ENCODE results near the gene ANO7. TPM values are rescaled to one million over a fixed set of nuclear protein-coding genes. Genes with fewer than 3 reads are reported as not detected.
A peak's percentile ranks its signal among the peaks of the same experiment; 100 is the strongest.

The ANO7 gene
- total and polyA plus RNA-seq, 4 donors = 0.89 to 3.1 (median 1.7) TPM

DNA sequence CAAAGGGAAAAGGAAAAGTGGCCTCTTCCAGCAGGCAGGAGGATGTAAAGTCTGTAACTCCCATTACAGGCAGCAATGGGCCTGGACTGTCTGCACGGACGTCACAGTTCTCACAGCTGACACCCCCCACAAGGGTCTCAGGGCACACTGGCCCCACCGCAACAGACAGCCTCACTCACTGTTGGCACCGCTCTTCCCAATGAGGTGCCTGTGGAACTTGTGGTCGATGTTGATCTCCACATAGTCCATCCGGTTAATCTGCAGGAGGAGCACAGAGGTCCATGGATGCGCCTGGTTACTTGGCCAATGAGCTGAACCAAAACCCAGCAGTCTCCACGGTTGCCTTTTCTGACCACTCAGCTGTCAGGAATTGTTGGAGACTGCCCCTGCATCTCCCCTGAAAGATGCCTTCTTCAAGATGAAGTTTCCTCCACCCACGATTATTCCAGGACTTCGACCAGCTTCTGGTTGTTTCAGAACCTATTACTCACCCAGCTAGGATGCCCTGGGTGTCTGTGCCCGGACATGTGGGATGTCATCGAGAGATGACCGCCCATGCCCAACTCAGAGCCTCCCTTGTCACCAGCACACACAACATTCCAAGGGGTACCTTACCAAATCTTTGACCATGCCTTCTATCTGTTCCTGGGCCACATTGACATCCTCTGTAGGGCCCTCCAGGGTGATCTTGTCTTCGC is 64.5 kb downstream of the ANO7 start:
- WGBS (ENCODE audit: insufficient coverage) = 97% methylated on average over 14 of the region's 14 CpGs
- H3K27ac ChIP-seq (ENCODE audit: low read depth, low read length) = no peak overlapping the region
- no peaks in the 10 kb centered on the region for H3K9me3 ChIP-seq (ENCODE audit: control insufficient read depth, insufficient read depth, low read length)
- H3K36me3 ChIP-seq (ENCODE audit: control insufficient read depth, insufficient read depth, low read length) = peaks cover 85% of the 10 kb centered on the region
- H3K4me1 ChIP-seq (ENCODE audit: control insufficient read depth, insufficient read depth, low read length) = no peaks in the 10 kb centered on the region
- H3K4me3 ChIP-seq (ENCODE audit: low read depth, low read length) = no peak overlapping the region
- no peak for DNase-seq (ENCODE audit: low read depth in 4 of 6, low spot score in 6 of 6)
- H3K27me3 ChIP-seq (ENCODE audit: control insufficient read depth, insufficient read depth, low read length) = no peaks in the 10 kb centered on the region

DNA sequence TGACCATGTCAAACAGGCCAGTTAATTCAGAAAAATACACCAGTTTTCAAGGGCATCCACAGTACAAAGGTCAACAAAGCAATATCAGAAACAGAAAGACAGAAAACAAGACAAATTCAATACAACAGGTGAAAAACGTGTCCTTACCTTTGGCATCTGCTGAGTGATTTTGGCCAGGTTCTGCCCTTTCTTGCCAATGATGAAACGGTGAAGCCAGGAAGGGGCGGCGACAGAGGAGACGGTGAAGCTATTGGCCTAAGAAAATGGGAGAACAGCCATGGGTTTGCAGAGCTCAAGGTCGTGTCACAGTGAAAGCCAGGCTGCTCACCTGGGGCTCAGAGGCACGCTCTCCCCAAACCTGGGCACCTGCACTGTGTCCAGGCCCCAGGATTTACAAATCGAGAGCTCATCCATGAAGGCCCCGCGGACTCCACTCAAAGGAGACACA is 66.5 kb downstream of the ANO7 start:
- Histone ChIP-seq H3K27me3 (ENCODE audit: control insufficient read depth, insufficient read depth, low read length) (no peaks in the 10 kb centered on the region), H3K4me1 (ENCODE audit: control insufficient read depth, insufficient read depth, low read length) (no peaks in the 10 kb centered on the region), H3K36me3 (ENCODE audit: control insufficient read depth, insufficient read depth, low read length) (peaks cover 70% of the 10 kb centered on the region), H3K4me3 (ENCODE audit: low read depth, low read length) (no peak overlapping the region), H3K9me3 (ENCODE audit: control insufficient read depth, insufficient read depth, low read length) (no peaks in the 10 kb centered on the region), H3K27ac (ENCODE audit: low read depth, low read length) (no peak overlapping the region)
- no peak for DNase-seq (ENCODE audit: low read depth in 4 of 6, low spot score in 6 of 6)
- WGBS (ENCODE audit: insufficient coverage) = 97% methylated on average over 10 of the region's 10 CpGs

DNA sequence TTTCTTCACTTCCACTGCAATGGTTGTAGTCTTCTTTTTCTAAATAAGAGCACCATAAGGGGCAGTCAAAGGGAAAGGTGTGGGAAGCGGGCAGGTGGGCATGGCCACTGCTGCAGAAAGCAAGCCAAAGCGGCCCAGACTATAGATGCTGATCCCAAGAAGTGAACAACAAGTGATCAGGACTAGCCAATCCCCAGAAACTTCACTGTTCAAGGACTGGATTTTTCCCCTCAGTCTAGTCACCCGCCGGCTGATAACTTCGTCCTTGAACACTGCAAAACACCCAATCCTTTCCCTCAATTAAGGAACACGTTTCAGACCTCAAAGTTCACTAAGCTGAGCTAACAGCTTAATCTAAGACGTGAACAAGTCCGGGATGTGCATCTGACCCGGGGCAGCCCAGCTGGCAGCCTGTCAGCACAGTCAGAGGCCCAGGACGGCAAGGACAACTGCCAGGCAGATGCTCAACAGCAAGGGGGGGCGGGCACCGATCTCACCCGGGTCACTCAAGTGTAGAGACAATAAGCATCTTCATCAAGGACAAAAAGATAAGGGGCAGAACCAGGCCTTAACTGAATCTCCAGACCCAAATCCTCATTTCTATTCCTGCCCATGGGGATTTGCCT is 67.2 kb downstream of the ANO7 start:
- no peak overlapping the region for H3K27ac ChIP-seq (ENCODE audit: low read depth, low read length)
- H3K9me3 ChIP-seq (ENCODE audit: control insufficient read depth, insufficient read depth, low read length) = no peaks in the 10 kb centered on the region
- H3K27me3 ChIP-seq (ENCODE audit: control insufficient read depth, insufficient read depth, low read length) = no peaks in the 10 kb centered on the region
- H3K4me1 ChIP-seq (ENCODE audit: control insufficient read depth, insufficient read depth, low read length) = no peaks in the 10 kb centered on the region
- no peak for DNase-seq (ENCODE audit: low read depth in 4 of 6, low spot score in 6 of 6)
- 78% methylated on average over 13 of the region's 13 CpGs for WGBS (ENCODE audit: insufficient coverage)
- peaks cover 65% of the 10 kb centered on the region for H3K36me3 ChIP-seq (ENCODE audit: control insufficient read depth, insufficient read depth, low read length)
- H3K4me3 ChIP-seq (ENCODE audit: low read depth, low read length) = no peak overlapping the region

DNA sequence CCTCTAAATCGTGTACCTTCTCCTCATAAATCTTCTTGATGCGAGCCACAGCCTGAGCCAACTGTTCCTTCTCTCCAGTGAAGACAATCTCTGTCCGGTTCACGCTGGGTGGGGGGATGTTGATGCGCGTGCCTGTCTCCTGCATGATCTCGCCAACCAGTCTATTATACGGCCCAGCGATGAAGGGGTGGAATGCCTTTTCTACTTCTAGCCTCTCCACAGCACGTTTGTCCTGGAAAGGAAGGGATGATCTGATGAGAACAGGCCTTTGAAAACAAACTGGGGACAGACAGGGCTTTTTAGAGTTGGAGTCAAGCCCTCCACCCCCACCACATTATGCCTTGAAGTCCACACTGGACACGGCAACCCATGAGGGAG is 67.7 kb downstream of the ANO7 start:
- H3K4me1 ChIP-seq (ENCODE audit: control insufficient read depth, insufficient read depth, low read length) = no peaks in the 10 kb centered on the region
- H3K4me3 ChIP-seq (ENCODE audit: low read depth, low read length) = no peak overlapping the region
- no peak overlapping the region for H3K27ac ChIP-seq (ENCODE audit: low read depth, low read length)

DNA sequence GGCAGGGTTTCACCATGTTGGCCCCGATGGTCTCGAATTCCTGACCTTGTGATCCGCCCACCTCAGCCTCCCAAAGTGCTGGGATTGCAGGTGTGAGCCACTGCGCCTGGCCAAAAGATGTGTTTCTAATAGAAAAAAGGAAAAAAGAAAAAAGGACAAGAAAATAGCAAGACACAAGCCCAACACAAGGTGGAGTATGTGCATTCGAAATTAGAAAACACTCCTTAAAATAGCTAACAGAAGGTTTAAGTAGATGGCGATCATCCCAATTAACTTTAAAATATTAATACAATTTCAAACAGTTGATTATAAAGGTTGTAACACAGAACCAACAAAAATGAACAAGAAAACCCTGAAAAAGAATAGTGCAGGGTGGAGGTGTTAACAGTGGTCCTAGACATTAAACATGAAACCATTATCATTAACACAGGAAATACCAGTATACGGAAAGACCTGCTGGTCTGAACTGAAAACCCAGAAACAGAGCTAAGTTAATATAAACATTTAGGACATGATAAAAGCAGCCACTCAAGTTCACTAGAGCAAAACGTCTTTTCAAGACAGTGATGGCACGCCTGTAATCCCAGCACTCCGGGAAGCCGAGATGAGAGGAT is 69.0 kb downstream of the ANO7 start:
- Histone ChIP-seq H3K27me3 (ENCODE audit: control insufficient read depth, insufficient read depth, low read length) (no peaks in the 10 kb centered on the region), H3K4me3 (ENCODE audit: low read depth, low read length) (no peak overlapping the region), H3K36me3 (ENCODE audit: control insufficient read depth, insufficient read depth, low read length) (peaks cover 59% of the 10 kb centered on the region), H3K27ac (ENCODE audit: low read depth, low read length) (no peak overlapping the region), H3K4me1 (ENCODE audit: control insufficient read depth, insufficient read depth, low read length) (no peaks in the 10 kb centered on the region), H3K9me3 (ENCODE audit: control insufficient read depth, insufficient read depth, low read length) (no peaks in the 10 kb centered on the region)
- WGBS (ENCODE audit: insufficient coverage) = 88% methylated on average over 3 of the region's 11 CpGs
- DNase-seq (ENCODE audit: low read depth in 4 of 6, low spot score in 6 of 6) = peak in 1 of 6 donors; percentile 10

More for the DNA sequence above, 67.7 kb downstream of the ANO7 start:
- H3K27me3 ChIP-seq (ENCODE audit: control insufficient read depth, insufficient read depth, low read length) = no peaks in the 10 kb centered on the region
- H3K9me3 ChIP-seq (ENCODE audit: control insufficient read depth, insufficient read depth, low read length) = no peaks in the 10 kb centered on the region
- DNase-seq (ENCODE audit: low read depth in 4 of 6, low spot score in 6 of 6) = no peak
- 67% methylated on average over 1 of the region's 11 CpGs for WGBS (ENCODE audit: insufficient coverage)
- peaks cover 66% of the 10 kb centered on the region for H3K36me3 ChIP-seq (ENCODE audit: control insufficient read depth, insufficient read depth, low read length)

DNA sequence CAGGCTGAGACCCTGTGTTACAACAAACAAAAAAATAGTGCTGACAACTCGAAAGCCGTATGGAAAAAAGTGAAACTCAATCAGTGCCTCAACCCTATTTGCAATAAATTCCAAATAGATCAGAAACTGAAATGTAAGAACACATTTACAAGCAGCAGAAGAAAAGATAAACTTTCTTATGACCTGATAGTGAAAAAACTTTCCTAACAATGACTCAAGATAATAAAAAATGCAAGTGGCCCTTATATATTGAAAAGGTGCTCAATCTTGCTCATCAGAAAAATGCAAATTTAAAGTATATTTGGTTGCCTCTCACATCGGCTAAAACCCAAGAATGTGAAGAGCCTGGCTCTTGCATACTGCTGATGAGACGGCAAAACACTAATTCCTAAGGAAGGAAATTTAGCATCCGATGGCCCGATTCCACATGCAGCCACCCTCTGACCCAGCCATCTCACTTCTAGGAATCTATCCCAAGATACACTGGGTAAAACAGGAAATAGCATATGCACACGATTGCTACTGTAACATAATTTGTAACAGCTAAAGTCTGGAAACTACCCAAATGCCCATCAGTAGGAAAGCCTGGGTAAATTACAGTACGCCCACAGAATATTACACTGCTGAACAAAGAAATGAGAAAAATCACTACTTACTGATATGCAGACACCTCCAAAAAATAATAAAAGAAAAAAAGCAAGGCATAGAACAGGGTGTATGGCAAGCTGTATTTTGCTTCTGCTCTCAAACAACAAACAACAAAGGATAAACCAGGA is 70.2 kb downstream of the ANO7 start:
- Histone ChIP-seq H3K27ac (ENCODE audit: low read depth, low read length) (no peak overlapping the region), H3K4me3 (ENCODE audit: low read depth, low read length) (no peak overlapping the region), H3K9me3 (ENCODE audit: control insufficient read depth, insufficient read depth, low read length) (no peaks in the 10 kb centered on the region), H3K36me3 (ENCODE audit: control insufficient read depth, insufficient read depth, low read length) (peaks cover 57% of the 10 kb centered on the region), H3K4me1 (ENCODE audit: control insufficient read depth, insufficient read depth, low read length) (no peaks in the 10 kb centered on the region), H3K27me3 (ENCODE audit: control insufficient read depth, insufficient read depth, low read length) (no peaks in the 10 kb centered on the region)
- no peak for DNase-seq (ENCODE audit: low read depth in 4 of 6, low spot score in 6 of 6)
- 94% methylated on average over 5 of the region's 8 CpGs for WGBS (ENCODE audit: insufficient coverage)

DNA sequence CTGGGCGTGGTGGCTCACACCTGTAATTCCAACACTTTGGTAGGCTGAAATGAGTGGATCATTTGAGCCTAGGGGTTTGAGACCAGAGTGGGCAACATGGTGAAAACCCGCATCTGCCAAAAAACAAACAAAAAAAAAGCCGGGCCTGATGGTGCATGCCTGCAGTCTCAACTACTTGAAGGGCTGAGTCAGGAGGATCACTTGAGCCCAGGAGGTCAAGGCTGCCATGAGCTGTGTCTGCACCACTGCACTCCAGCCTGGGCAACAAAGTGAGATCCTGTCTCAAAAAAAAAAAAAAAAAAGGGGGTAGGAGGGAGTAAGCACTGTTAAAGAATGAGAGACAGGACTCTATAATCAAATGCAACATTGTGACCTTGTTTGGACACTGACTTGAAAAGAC is 72.4 kb downstream of the ANO7 start:
- 90% methylated on average over 2 of the region's 3 CpGs for WGBS (ENCODE audit: insufficient coverage)
- Histone ChIP-seq H3K27ac (ENCODE audit: low read depth, low read length) (no peak overlapping the region), H3K4me1 (ENCODE audit: control insufficient read depth, insufficient read depth, low read length) (no peaks in the 10 kb centered on the region), H3K9me3 (ENCODE audit: control insufficient read depth, insufficient read depth, low read length) (no peaks in the 10 kb centered on the region), H3K36me3 (ENCODE audit: control insufficient read depth, insufficient read depth, low read length) (peaks cover 53% of the 10 kb centered on the region), H3K4me3 (ENCODE audit: low read depth, low read length) (no peak overlapping the region), H3K27me3 (ENCODE audit: control insufficient read depth, insufficient read depth, low read length) (no peaks in the 10 kb centered on the region)
- DNase-seq (ENCODE audit: low read depth in 4 of 6, low spot score in 6 of 6) = no peak

DNA sequence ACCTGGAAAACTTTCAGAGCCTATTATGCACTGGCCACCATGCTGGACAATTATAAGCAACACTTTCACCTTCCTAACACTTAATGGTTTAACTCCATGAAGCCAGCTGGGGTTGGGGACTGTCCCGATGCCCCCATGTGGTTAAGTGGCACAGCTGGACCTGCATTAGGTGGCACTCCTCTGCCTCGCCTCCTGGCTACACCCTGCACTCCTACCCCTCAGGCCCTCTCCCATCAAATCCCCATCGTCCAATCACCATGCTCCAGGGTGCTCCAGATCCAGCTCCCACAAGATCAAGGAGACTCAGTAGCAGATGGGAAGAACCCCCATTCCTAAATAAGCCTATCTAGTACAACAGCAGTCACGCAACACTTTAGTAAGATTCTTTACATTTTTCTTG is 73.2 kb downstream of the ANO7 start:
- no peak overlapping the region for H3K27ac ChIP-seq (ENCODE audit: low read depth, low read length)
- 93% methylated on average over 3 of the region's 4 CpGs for WGBS (ENCODE audit: insufficient coverage)
- H3K4me3 ChIP-seq (ENCODE audit: low read depth, low read length) = no peak overlapping the region
- H3K27me3 ChIP-seq (ENCODE audit: control insufficient read depth, insufficient read depth, low read length) = no peaks in the 10 kb centered on the region
- peaks cover 52% of the 10 kb centered on the region for H3K36me3 ChIP-seq (ENCODE audit: control insufficient read depth, insufficient read depth, low read length)
- H3K9me3 ChIP-seq (ENCODE audit: control insufficient read depth, insufficient read depth, low read length) = no peaks in the 10 kb centered on the region
- H3K4me1 ChIP-seq (ENCODE audit: control insufficient read depth, insufficient read depth, low read length) = no peaks in the 10 kb centered on the region
- no peak for DNase-seq (ENCODE audit: low read depth in 4 of 6, low spot score in 6 of 6)

DNA sequence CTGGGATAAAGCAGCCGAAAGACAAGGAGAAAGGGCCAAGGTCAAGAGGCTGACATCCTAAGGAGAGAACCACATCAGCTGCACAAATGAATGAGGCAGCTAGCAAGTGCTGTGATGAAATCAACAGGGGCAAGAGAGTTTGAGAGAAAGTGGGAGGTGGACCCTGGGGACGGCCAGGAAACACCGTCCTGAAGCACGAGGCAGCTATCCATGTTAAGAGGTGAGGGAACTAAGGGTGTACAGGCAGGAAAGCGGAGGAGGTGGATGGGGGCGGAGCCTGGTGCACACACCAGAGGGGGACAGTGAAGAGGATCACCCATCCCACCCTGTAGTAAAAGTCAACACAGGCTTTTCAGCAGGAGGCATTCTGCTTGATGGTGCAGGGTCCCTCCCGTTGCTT is 74.6 kb downstream of the ANO7 start:
- Histone ChIP-seq H3K4me1 (ENCODE audit: control insufficient read depth, insufficient read depth, low read length) (no peaks in the 10 kb centered on the region), H3K9me3 (ENCODE audit: control insufficient read depth, insufficient read depth, low read length) (no peaks in the 10 kb centered on the region), H3K4me3 (ENCODE audit: low read depth, low read length) (no peak overlapping the region), H3K27me3 (ENCODE audit: control insufficient read depth, insufficient read depth, low read length) (no peaks in the 10 kb centered on the region), H3K27ac (ENCODE audit: low read depth, low read length) (no peak overlapping the region), H3K36me3 (ENCODE audit: control insufficient read depth, insufficient read depth, low read length) (peaks cover 54% of the 10 kb centered on the region)
- DNase-seq (ENCODE audit: low read depth in 4 of 6, low spot score in 6 of 6) = no peak
- WGBS (ENCODE audit: insufficient coverage) = 95% methylated on average over 2 of the region's 7 CpGs
